SKM-1 (cell line): ENCODE measurements around the gene MMADHC.

ENCODE experiments used
- DNase-seq: peaks from one replicate; lab custom pipeline; 2025; ENCODE audit not compliant: unreplicated experiment; lab: John Stamatoyannopoulos, UW

MMADHC gene

DNA sequence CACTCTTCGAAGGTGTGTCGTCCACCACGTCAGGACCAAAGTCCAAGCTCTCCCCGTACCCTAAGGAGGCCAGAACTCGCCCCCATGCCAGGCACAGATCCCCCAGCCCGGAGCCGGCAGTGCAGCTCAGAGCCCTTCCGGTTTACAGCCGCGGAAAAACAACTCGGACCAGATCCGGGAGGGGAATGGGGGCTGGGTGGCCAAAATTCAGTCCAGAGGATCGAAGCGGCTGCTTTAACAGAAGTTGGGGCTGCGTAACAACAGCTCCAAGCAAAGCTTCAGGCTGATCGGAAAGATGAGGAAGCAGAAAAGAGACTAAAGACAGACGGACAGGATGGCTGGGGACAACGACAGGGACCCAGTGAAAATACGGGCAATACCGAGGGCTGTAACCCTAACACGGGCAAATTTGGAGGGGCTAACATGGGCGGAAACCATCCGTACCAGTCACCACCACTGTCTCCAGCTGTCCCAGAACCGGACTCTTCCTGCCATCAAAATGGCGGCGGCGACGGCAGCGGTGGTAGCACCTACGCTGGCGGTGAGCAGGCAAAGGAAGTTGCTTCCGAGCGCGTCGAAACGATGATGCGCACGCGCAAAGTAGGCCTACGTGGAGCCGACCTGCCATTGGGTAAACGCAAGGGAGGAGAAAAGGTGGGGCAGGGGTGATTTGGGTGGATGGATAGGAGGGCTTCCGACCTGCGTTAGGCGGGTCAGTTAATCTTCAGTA lies at the start of gene MMADHC:
TSS of gene MMADHC (minus strand) at position 556 of the 730 bp plus-strand sequence. CDS start 678 bp downstream, outside the sequence.
- peak; percentile 78 for DNase-seq

DNA sequence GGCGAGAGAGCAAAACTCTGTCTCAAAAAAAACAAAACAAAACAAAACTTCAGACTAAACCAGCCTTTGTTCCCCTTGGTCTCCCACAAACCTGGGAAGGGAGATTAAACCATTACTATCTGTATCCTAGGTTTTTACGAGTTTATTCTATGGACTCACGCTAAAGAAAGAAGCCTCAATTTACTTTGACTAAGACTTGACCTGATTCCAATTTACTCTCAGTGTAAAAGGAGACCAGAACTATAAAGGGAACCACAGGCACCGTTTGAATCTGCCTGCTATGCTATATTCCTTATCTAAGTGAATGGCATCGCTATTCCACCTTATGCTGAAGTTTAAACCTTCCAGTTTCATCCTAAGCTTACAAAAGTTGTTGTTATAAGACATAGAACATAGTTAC lies 46.5 kb upstream of the MMADHC start:
- no peak for DNase-seq

DNA sequence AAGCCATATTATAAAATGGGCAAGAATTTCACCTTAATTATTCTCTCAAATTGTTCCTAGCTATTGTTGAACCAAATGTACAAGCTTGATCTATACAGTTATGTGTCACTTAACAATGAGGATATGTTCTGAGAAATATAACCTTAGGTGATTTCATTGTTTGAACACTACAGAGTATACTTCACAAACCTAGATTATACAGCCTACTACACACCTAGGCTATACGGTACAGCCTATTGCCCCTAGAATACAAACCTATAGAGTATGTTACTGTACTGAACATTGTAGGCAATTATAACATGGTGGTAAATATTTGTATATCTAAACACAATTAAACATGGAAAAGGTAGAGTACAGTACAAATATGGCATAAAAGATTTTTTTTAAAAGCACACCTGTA lies 42.9 kb upstream of the MMADHC start:
- no peak for DNase-seq

DNA sequence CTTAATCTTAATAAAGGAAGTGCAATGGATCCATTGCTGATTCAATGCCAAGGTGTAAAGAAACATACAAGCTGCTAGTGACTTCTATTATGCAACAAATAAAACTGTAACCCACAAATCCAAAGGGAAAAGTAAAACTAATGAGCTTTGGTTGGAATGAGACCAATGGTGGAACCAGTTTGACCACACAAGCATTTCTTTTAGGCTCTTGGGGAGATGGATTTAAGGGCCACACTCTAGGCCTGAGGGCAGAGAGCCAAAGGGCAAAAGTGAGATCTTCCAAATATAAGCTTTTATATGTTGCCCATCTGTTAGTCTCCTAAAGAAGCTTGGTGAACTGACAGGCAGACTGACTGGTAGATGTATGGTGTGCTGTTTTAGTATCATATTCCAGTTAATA lies 41.5 kb upstream of the MMADHC start:
- no peak for DNase-seq

DNA sequence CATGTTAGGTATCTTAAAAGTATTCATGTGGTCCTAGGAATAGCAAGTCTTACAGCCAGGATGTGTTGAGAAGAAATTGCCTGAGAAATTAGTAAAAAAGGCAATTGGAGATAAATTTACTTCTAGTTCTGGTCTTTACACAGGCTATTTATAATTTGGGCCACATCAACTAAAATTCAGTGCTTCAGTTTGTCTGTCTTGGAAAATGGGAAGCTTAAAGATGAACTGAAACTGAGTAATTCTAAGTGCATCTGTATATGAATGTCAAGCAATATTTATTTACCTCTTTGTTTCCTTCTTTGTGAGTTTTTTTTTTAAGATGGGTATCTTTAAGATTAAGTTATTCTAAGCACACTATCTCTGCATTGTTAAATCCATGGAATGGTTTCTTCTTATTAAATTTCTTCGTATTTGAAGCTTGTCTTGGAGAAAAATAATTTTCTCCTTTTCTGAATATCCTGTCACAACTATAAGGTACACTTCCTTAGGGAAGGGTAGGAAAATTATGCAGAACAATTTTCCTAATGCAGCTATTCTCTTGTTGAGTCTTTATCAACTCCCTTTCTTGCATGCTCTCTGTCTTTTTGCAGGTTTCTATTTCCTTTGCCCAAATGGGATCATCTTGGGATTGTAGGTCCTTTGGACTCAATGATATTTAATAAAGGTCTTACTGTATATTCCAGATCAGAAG lies 39.7 kb upstream of the MMADHC start:
- no peak for DNase-seq

DNA sequence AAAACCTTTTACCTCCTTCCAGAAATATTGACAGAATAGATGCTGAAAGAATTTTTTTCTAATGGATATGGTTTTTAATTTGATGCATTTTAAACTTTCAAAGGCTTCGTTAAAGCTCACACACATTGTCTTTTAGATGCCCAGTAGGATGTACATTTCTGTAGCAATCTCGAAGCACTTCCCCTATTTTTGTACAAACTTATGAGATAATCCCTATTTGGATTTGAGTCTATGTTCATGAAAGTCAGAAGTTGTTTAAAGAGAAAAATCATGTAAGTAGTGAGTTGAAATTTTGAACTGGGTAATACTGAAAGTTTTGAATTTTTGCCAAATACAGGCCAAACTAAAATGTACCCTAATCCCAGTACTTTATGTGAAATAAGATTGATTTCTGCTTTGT lies 38.1 kb upstream of the MMADHC start:
- peak; percentile 14 for DNase-seq

DNA sequence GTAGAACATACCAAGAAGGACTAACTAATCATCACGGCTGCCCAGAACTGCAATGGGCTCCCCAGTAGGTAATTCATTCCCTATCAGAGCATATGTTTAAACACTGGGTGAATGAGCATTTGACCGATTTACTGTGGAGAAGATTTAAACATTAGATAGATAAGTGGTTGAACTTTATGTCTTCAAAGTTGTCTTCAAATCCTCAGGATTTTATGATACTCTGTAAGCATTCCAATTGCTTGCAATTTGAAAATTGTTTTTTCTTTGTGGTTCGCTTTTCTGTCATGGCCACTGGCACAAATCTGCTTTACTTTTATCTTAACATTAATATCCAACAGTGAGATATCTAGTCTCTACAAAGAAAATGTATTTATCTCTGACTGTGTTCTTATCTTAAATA lies 37.7 kb upstream of the MMADHC start:
- DNase-seq = no peak

DNA sequence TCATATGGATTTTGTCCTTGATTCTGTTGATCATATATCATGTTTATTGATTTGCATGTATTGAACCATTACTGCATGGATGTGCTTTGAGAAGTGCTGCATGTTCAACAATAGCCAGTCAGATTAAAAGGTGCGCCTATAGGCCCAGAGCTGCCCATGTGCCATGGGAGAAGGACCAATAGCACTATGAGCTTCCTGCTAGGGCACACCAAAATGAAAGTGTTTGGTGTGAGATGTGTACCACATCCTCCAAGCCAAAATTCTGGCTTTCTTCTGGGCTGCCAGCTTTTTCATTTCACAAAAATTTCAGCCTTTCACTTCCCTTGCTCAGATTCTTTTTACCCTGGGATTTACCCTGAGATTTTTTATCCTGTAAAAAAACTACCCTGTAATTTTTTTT lies 34.8 kb upstream of the MMADHC start:
- DNase-seq = no peak

DNA sequence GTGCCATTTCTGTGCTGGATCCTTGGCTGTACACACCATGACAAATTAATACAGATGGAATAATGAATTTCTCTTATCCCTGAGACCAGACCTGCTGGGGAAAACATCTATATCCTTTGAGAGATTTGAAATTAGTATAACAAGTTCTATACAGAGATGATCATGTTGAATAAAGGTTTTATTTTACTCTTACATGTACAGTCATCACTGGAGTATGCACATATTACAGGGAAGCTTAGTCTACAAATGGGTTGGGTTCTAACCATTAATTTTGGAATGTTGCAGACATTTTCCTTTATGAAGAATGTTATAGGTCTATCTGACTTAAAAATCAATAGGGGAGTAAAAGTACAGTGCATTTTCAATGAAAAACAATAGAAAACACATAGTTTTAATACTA lies 29.9 kb upstream of the MMADHC start:
- DNase-seq = no peak

DNA sequence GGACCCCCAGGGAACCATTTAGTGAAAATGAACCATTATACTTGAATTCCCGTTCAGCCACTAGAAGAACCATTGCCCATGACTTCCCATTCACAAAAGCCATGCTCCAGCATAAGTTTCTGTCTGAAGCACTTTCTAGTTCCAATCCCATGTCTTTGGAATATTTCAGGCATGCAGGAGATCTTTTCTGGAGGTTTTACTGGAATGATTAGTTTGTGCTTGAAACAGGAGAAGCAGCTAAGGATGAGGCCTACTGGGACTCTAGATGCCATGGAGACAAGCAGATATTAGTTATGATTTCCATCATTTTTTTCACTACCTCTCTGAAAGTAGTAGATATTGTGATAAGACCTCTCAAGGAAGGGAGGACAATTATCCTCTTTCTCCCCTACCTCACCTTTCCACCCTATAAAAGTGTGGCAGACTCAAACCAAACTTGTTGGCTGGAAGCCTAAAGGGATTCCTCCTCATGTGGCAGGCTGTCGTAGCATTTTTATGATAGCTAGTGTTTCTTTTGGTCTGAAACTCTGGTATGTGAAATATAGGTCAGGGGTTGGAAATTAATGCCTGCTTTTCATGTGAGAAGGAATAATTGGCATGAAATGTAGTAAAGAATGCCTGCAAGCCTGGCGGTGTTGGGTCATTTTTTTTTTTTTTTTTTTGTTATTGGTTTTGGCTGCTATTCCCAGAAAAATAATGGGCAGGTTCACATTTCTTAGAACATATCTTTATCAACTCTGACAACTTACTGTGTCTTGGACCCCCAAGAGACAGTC lies 29.3 kb upstream of the MMADHC start:
- no peak for DNase-seq

DNA sequence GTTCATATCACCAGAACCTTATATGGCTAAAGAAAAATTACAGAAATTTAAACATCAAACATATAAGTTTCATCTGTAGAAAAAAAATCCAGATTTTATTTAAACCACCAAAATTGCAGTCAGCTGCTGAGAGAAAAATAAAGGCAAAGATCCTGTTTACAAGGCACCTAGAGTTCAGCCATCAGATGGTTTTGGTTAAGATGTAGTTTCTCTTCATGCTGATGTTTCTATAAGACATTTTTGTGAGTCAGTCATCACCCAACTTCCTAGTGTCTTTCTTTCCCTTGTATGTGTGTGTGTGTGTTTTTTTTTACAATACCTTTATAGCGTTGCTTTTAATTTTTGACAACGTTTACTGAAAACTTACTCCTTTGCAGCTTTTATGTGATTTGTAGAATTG lies 26.1 kb upstream of the MMADHC start:
- DNase-seq = no peak

DNA sequence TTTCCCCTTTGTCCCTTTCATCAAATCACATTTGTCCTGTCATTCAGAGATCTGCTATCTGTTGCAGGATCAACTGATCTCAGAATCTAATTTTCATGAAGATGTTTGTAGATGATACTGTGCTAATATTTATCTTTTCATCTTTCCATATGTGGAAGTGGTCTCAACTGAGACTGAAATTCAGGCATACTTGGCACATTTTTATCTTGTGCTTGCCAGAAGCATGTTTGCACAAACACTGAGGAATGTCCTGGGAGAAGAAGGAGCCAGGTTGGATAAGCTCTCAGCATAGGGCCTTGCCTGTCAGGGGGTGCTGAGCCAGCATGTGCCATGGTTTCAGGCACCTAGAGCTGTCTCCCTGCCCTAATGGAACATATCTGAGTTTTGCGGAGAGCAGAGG lies 24.5 kb upstream of the MMADHC start:
- DNase-seq = no peak

DNA sequence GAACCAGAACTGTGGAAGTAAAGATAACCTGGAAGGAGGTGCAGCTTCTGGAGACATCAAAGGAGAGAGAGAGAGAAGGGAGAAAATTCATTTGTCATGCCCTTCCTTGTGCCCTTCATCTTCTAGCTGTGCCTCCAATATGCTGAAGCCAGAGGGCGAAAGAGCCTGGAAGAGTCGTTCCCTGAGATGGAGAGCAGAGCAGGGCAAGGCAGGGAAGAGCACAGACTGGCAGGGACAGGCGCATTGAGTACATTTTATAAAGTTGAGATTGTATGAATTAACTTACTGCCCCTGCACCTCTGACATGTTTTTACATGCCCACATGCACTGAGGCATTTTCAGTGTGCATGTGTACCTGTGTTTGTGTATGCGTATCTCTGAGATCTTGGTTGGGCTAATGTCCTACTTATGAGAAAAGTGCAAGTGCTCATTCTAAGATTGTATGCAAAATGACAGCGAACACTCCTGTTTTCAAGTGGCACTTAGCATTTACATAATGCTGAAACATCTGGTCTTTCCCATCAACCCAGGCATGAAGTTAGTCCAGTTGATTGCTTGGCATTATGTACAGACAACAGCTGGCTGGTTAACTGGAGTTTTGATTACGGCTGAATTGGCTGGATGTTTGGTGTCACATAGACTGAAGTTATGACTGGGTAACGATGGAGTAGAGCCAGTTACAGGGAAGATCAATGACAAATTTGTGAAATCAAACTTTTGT lies 23.7 kb upstream of the MMADHC start:
- DNase-seq = no peak

DNA sequence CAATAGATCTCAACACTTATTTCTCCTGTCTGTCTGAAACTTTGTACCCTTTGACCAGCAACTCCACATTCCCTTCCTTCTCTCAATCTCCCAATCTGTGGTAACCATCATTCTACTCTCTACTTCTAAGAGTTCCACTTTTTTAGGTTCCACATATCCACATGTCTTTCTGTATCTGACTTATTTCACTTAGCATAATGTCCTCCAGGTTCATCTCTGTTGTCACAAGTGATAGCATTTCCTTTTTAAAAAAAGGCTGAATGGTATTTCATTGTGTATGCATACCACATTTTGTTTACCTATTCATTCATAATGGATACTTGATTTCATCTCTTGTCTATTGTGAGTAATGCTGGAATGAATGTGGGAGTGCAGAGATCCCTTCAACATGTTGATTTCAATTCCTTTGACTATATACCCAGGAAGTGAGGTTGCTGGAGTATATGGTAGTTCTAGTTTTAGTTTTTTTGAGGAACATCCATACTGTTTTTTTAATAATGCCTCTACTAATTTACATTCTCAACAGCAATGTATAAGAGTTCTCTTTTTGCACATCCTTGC lies 18.8 kb upstream of the MMADHC start:
- DNase-seq = no peak

DNA sequence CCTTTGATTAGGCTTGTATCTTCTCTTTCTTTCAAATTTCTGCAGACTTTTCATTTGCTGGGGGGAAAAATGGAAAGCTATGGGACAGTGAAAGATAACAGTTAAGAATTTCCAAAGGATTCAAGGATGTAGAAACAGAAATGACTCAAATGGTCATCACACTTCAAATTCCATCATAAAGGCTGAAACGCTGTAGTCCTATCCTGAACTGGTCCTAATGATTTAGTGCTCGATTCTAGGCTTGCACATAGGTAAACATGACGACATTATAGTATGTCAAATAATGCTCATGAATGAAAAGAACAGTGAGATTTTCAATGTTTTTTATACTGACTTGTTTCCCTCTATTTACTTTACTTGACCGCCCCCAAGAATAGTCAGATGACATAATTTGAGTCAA lies 15.7 kb upstream of the MMADHC start:
- no peak for DNase-seq

DNA sequence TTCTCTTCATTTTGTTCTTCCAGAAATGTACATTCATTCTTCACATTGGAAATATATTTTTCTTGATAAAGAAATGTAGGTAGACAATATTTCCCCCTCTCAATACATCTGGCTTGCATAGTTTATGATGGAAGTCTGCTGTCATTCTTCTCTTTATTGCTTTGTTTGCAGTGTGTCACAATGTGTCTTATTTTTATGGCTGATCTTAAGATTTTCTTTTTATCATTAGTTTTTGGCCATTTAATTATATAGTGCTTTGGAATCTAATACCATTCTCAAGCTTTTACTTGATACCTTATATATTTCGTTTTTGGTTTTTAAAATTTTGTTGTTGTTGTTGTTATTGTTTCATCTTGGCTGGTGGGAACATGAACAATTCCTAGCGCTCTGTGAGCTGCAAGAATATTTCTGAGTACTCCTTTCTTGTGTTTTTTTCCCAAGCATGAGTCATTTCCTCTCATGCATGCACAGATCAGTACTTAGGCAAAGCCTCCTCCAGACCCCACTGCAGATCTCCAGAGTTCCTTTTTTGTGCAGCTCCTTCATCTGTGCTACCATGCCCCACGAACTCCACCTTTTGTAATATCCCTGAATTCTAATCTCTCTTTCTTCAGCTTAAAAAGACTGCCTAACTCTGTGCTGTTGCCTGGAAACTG lies 13.7 kb upstream of the MMADHC start:
- DNase-seq = no peak

DNA sequence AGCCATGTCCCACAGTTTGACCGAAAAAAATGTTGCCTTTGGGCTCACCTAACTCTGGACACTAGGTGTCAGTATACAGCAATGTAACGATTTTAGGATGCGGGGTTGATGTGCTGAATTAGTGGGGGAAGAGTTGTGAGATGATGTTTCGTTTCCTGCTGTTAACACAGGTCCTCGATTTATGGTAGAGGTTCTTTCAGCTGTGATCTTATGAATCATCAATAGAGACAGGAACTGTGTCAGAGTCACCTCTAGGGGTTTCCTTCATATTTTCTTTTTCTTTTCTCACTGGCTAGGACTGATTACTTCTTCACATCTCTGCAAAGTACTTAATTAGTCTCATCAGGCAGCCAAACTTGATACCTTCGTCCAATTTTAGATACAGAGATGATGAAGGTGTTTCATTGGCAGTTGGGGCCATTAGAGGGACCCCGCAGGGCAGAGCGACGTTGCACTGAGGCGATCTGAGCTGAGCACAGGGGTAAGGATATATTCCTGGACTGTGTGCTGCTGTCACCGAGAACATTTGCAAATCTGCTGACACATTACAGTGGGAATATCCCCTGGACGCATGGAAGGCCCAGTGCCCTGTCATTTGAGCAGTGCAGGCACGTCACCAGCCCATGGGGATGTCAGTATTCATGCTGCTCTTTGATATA lies 10.2 kb upstream of the MMADHC start:
- peak; percentile 79 for DNase-seq

DNA sequence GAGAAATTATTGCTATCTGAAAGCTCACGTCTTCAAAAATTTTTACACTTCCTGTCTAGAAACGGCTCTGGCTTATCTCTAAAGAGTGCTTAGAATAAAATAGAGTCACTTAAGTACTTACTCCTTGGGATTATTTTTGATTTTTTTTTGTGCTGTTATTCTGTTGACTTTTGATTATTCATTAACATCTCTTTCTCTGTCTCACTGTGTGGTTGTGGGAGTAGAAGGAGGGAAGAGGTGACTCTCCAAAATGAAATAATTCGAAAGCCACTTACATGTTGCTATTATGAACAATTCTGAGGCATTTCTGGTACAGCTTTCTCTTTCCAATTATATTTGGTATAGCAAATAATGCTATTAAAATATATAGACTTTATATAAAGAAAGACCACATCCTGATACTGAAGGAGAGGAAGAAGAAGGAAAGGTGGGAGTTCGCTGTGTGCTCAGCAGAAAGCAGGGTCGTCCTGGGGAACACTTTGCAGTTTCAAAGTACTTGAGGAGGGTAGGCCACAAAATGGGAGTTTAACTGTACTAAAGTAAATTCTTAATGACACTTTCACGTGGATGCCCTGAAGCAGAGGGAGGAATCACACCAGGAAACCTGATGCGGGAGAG lies 9.6 kb upstream of the MMADHC start:
- no peak for DNase-seq

DNA sequence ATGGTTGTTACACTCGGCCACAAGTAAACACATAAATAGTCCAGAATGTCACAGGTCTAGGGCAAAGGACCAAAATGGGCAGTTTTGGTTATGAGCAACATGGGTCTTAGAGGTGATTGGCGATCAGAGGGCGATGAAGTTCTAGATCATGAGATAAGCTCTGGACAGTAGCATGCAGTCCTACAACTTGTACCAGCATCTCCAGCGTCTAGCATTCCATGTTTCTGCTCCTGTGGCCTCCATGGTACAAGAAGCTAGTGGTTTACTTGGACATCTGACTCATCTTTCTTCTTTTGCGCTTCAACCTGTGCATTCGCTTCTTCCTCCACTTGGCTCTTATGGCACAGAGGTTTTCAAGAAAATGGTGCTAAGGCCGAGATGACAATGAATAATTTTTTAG lies 8.9 kb upstream of the MMADHC start:
- DNase-seq = no peak
